Non-pigmented ciliary epithelial cell (primary cell): ENCODE results near the gene RASSF10.

Experiments
- DNase-seq: peaks from one replicate; pipeline ENCODE4 v3.0.0-alpha.2; 2010; ENCODE audit warnings: low read depth

The RASSF10 gene

GRCh38 chr11:13055200-13055599 is 46.1 kb downstream of the RASSF10 start:
- DNase-seq: no peak

GRCh38 chr11:13061294-13061990 is 52.3 kb downstream of the RASSF10 start:
- no peak for DNase-seq
